ENCODE data around the gene RSPH10B2. TPM values are rescaled to one million over a fixed set of nuclear protein-coding genes. Genes with fewer than 3 reads are reported as not detected.
A peak's percentile ranks its signal among the peaks of the same experiment; 100 is the strongest.

Gene RSPH10B2
- total RNA-seq, 1 experiment from 2014 or later, result 0.15 TPM

GRCh38 chr7:6706666-6707407 is 47.1 kb upstream of the RSPH10B2 start, which contains the start of gene ZNF12:
ZNF12 (minus strand) TSS chr7:6706947; CDS start chr7:6705173, 1,774 bp downstream.
- BruUV-seq (replicated peaks), result no TSS peak
- POLR2A ChIA-PET, result no interaction called here
- Histone ChIP-seq H3K4me3 (ENCODE audit: low read depth in 2 of 2, low read length in 2 of 2) (peak within 1 kb of the TSS; percentile 74 to 81), H3K4me1 (ENCODE audit: control insufficient read depth, insufficient read depth, low read length) (0 out of 2 replicates have a peak, but pooled peaks cover 5% of the 10 kb centered on the region), H3K9me3 (ENCODE audit: control insufficient read depth, insufficient read depth, low read depth, low read length) (peaks cover 42% of the 10 kb centered on the region), H3K27ac (ENCODE audit: low read length) (peak within 1 kb of the TSS; percentile 98), H3K36me3 (ENCODE audit: control insufficient read depth, insufficient read depth, low read length) (peaks cover 8% of the 10 kb centered on the region; the same call in 1 of the 2 replicates), H3K27me3 (ENCODE audit: control insufficient read depth, insufficient read depth, low read length) (no peaks in the 10 kb centered on the region)
- intact Hi-C loops (cut with micrococcal nuclease; ENCODE audit: unreplicated experiment), result no loop called here
- TF ChIP-seq POLR2AphosphoS5 (IDR thresholded peaks at IDR 0.05; ENCODE audit: low read depth, low read length) (peak; percentile 85), CTCF (IDR thresholded peaks at IDR 0.05) (no peak), TCF7L2 (IDR thresholded peaks at IDR 0.05; ENCODE audit: low read depth, low read length) (0 out of 2 replicates have a peak, but pooled peaks have one; percentile 19), SIN3A (IDR thresholded peaks at IDR 0.05; ENCODE audit: borderline replicate concordance, insufficient read depth, low read depth, low read length) (0 out of 2 replicates have a peak, but pooled peaks have one; percentile 63), REST (IDR thresholded peaks at IDR 0.05; ENCODE audit: insufficient read depth in 1 of 2, low read depth in 2 of 2, low read length in 1 of 2) (0 out of 4 replicates have a peak, but pooled peaks of 1 of the 2 experiments have one; percentile 21)
- in situ Hi-C loops (cut with HindIII; ENCODE audit: low pct_unique_long_range_greater_than_20kb, low sequenced_read_pairs), result no loop called here
- DNase-seq (ENCODE audit: low read depth, low spot score) (peak; percentile 86), ATAC-seq (peak; percentile 97)
- CTCF ChIA-PET, result no interaction called here

GRCh38 chr7:6708304-6708703 is 45.6 kb upstream of the RSPH10B2 start:
- POLR2A ChIA-PET, result no interaction called here
- no peak for DNase-seq (ENCODE audit: low read depth, low spot score)
- no peaks in the 10 kb centered on the region for H3K27me3 ChIP-seq (ENCODE audit: control insufficient read depth, insufficient read depth, low read length)
- peaks cover 7% of the 10 kb centered on the region; the same call in 1 of the 2 replicates for H3K36me3 ChIP-seq (ENCODE audit: control insufficient read depth, insufficient read depth, low read length)
- no peak overlapping the region for H3K4me3 ChIP-seq (ENCODE audit: low read depth in 2 of 2, low read length in 2 of 2)
- ATAC-seq, result no peak
- TF ChIP-seq REST (IDR thresholded peaks at IDR 0.05; ENCODE audit: insufficient read depth in 1 of 2, low read depth in 2 of 2, low read length in 1 of 2) (no peak), CTCF (IDR thresholded peaks at IDR 0.05) (no peak), POLR2AphosphoS5 (IDR thresholded peaks at IDR 0.05; ENCODE audit: low read depth, low read length) (no peak), TCF7L2 (IDR thresholded peaks at IDR 0.05; ENCODE audit: low read depth, low read length) (no peak), SIN3A (IDR thresholded peaks at IDR 0.05; ENCODE audit: borderline replicate concordance, insufficient read depth, low read depth, low read length) (no peak)
- no TSS peak for BruUV-seq (replicated peaks)
- in situ Hi-C loops (cut with HindIII; ENCODE audit: low pct_unique_long_range_greater_than_20kb, low sequenced_read_pairs) (no loop called here), intact Hi-C loops (cut with micrococcal nuclease; ENCODE audit: unreplicated experiment) (no loop called here)
- 0 out of 2 replicates have a peak, but pooled peaks cover 5% of the 10 kb centered on the region for H3K4me1 ChIP-seq (ENCODE audit: control insufficient read depth, insufficient read depth, low read length)
- H3K27ac ChIP-seq (ENCODE audit: low read length), result no peak overlapping the region
- H3K9me3 ChIP-seq (ENCODE audit: control insufficient read depth, insufficient read depth, low read depth, low read length), result peaks cover 36% of the 10 kb centered on the region
- CTCF ChIA-PET, result no interaction called here
